Lower lobe of right lung (tissue), 2 donors: ENCODE results near the gene CENPE. TPM values are rescaled to one million over a fixed set of nuclear protein-coding genes. Genes with fewer than 3 reads are reported as not detected.

Source experiments
- ATAC-seq, 2 donors: fragments of 200-7000 bp; cut with Tn5 transposase; one replicate each; pipeline ENCODE4 v1.9.1; 2020 to 2022; ENCODE audit warnings: mild to moderate bottlenecking in 2 of 2, moderate library complexity in 2 of 2
- DNase-seq: peaks from one replicate; pipeline ENCODE4 v3.0.0-alpha.2; 2020
- H3K27ac ChIP-seq: fragments of 200-600 bp; one replicate; pipeline ENCODE4 v1.8.0; 2022
- H3K27me3 ChIP-seq: fragments of 200-600 bp; one replicate; pipeline ENCODE4 v1.8.0; 2022; ENCODE audit warnings: low read depth
- H3K36me3 ChIP-seq: fragments of 200-600 bp; one replicate; pipeline ENCODE4 v1.8.0; 2022; ENCODE audit warnings: mild to moderate bottlenecking
- H3K4me1 ChIP-seq: fragments of 200-600 bp; one replicate; pipeline ENCODE4 v1.8.0; 2022
- H3K4me3 ChIP-seq: fragments of 200-600 bp; one replicate; pipeline ENCODE4 v1.8.0; 2022; ENCODE audit warnings: mild to moderate bottlenecking
- H3K9me3 ChIP-seq: fragments of 200-600 bp; one replicate; pipeline ENCODE4 v1.8.0; 2022
- intact Hi-C: fragments of 100-400 bp; cut with DNase I; formaldehyde crosslinking; loops from one replicate; pipeline ENCODE4 v1.11.0; 2022
- total RNA-seq: library from RNA; stranded (reverse); fragmentation: NEBNext Ultra II Directional; extraction: Animal tissue kit (Norgen Biotek cat#: 25700); gene quantifications from one replicate; pipeline ENCODE4 v1.2.1, GENCODE V29; 2021
- TF ChIP-seq, protein P1 (sequence below): fragments of 200-600 bp; IDR thresholded peaks from one replicate; pipeline ENCODE4 v1.8.0; 2022; ENCODE audit warnings: antibody characterized with exemption, mild to moderate bottlenecking
- donor health status: DM: no; HTN: yes; CAD: no; lungs with severe emphysema.

Gene CENPE
- total RNA-seq, 1 donor from 2014 or later = 3.4 TPM

DNA sequence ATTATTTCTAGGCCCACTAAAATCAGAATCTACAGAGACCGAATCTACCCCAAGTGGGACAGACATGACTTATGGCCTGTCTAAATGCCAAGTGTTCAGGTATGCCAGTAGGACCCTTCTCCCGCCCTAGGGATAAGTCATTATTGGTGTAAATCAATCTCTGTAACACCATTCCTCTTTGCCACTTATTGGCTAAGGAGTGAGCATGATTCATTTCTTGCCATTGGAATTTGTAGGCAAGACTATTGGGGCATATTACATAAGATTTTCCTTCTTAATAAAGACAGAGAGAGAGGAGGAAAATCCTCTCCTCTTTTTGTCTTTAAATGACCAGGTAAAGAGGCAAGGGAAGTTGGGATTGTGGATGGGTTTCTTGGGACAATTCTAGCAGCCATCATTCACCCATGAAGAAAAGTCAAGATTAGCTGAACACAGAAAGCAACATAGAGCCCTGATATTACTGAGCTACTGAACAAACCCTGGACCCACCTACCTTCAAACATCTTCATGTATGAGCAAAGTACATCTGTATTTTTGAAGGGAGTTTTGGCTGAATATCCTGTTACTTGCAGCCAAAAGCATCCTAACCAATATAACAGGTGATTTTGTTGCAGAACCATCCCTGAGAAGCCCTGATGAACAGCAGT lies 124.2 kb downstream of the CENPE start:
- ATAC-seq = no peak
- H3K27ac ChIP-seq = no peak overlapping the region
- DNase-seq = no peak
- H3K36me3 ChIP-seq = no peaks in the 10 kb centered on the region
- no peaks in the 10 kb centered on the region for H3K9me3 ChIP-seq
- intact Hi-C loops = no loop called here
- no peak overlapping the region for H3K4me3 ChIP-seq
- peaks cover 12% of the 10 kb centered on the region for H3K4me1 ChIP-seq
- no peaks in the 10 kb centered on the region for H3K27me3 ChIP-seq
- TF ChIP-seq, protein P1, sequence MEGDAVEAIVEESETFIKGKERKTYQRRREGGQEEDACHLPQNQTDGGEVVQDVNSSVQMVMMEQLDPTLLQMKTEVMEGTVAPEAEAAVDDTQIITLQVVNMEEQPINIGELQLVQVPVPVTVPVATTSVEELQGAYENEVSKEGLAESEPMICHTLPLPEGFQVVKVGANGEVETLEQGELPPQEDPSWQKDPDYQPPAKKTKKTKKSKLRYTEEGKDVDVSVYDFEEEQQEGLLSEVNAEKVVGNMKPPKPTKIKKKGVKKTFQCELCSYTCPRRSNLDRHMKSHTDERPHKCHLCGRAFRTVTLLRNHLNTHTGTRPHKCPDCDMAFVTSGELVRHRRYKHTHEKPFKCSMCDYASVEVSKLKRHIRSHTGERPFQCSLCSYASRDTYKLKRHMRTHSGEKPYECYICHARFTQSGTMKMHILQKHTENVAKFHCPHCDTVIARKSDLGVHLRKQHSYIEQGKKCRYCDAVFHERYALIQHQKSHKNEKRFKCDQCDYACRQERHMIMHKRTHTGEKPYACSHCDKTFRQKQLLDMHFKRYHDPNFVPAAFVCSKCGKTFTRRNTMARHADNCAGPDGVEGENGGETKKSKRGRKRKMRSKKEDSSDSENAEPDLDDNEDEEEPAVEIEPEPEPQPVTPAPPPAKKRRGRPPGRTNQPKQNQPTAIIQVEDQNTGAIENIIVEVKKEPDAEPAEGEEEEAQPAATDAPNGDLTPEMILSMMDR = no peak

DNA sequence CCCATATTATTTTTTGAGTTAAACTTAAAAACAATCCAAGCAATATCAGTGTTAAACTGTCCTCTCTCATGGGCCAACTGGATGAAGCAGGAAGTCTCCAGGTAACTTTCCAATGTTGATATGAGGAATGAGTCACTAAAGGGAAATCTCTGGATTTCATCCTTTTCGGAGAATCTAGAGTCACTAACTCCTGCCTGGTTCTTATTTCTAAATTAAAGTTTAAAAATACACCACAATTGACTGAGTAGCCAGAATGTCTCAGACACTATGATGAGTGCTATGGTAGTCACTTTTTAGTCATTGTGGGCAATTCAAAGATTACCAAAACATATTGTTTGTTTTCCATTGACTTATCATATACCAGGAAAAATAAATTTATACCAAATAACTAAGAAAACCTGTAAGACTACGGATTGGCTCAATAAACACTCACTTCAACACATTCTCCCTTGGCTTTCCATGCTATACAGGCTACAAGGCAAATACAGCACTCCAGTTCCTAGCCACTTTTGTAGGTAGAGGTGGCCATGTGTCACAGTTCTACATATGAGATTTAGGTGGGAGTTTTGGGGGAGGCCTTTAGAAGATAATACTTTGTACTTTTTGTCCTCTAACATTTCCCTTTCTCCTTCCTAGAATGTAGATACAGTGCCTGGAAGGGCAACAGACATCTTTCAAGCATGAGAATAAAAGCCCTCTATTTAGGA lies 130.1 kb downstream of the CENPE start:
- Histone ChIP-seq H3K4me3 (no peak overlapping the region), H3K27me3 (no peaks in the 10 kb centered on the region), H3K9me3 (no peaks in the 10 kb centered on the region), H3K27ac (no peak overlapping the region), H3K4me1 (no peaks in the 10 kb centered on the region), H3K36me3 (peaks cover 6% of the 10 kb centered on the region)
- ATAC-seq (no peak), DNase-seq (no peak)
- intact Hi-C loops = no loop called here
- TF ChIP-seq, protein P1 = no peak

DNA sequence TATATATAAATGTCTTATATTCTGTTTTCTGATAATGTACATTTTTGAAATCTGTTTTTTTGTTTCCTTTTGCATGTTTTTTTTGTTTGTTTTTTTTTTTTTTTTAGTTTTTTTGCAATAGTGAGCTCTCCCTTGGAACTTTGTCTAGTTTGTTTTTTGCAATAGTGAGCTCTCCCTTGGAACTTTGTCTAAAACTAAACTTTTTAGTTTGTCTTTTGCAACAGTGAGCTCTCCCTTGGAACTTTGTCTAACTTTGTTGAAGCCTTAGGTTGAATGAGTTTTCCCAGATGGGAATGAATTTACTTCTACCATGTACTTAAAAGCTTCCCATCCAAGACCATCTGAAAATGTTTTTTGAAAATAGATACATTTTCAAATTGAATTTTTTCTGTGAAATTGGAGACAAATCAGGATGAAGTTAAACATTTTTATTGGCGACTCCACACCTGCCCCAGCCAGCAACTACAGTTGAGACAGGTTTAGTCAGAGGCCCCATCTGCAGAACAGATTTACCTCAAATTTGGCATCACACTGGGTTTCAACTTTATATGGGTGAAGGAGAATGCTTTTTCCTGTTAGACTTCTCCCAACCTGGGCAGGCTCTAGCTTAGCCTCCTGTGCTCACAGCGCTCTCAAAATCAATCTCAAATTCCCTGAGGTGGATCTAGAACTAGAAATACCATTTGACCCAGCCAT lies 137.5 kb downstream of the CENPE start:
- H3K36me3 ChIP-seq = no peaks in the 10 kb centered on the region
- H3K4me3 ChIP-seq = no peak overlapping the region
- H3K9me3 ChIP-seq = no peaks in the 10 kb centered on the region
- H3K27ac ChIP-seq = no peak overlapping the region
- intact Hi-C loops = no loop called here
- H3K27me3 ChIP-seq = no peaks in the 10 kb centered on the region
- no peak for DNase-seq
- no peaks in the 10 kb centered on the region for H3K4me1 ChIP-seq
- TF ChIP-seq, protein P1 = no peak
- ATAC-seq = no peak

Other genes starting within 250 kb of the CENPE start
- gene SLC9B1, start 178.6 kb downstream of the CENPE start, total RNA-seq = 0.74 TPM
- gene SLC9B2, start 121.6 kb downstream of the CENPE start, total RNA-seq = 5.5 TPM
- gene BDH2, start 98.5 kb downstream of the CENPE start, total RNA-seq = 46.2 TPM